K562 (cell line): ENCODE results near the gene RHEBL1. TPM values are rescaled to one million over a fixed set of nuclear protein-coding genes. Genes with fewer than 3 reads are reported as not detected.
A peak's percentile ranks its signal among the peaks of the same experiment; 100 is the strongest.

Source experiments
- ATAC-seq: fragments of 200-7000 bp; cut with Tn5 transposase; 3 replicates; pipeline ENCODE4 v1.9.1; 2020; ENCODE audit warnings: moderate library complexity
- BruUV-seq: library from RNA; stranded (reverse); fragments of 400-500 nt; replicated peaks from 2 replicates; lab custom pipeline; 2021; lab: Mats Ljungman, UMichigan
- CTCF ChIA-PET: fragments of 300-600 bp; formaldehyde crosslinking; extraction: SDS; loops from one replicate; lab custom pipeline; 2021; ENCODE audit warnings: low intra/inter-chr PET ratio; lab: Yijun Ruan, JAX
- POLR2A ChIA-PET: fragments of 300-600, 350-650 bp; sonication (Branson Sonifier 250); formaldehyde crosslinking; extraction: SDS; loops from one replicate; lab custom pipeline; 2021; ENCODE audit warnings: antibody characterized with exemption, inconsistent platforms; lab: Yijun Ruan, JAX
- DNase-seq, 4 experiments: peaks; one replicate each; pipeline versions ENCODE4 v3.0.0 to v3.0.0-alpha.2; 2011 to 2018; ENCODE audit warnings: low spot score in 3 of 4, mixed read lengths in 3 of 4; ENCODE audit errors: extremely low read depth in 1 of 4
- FAIRE-seq: peaks from 2 replicates; lab custom pipeline; 2011; peaks lifted over from hg19 to GRCh38; lab: Jason Lieb, UNC
- H2AFZ ChIP-seq: 2 replicates; pipeline ENCODE4 v1.6.0; 2011; ENCODE audit warnings: low read depth, low read length, control low read depth, inconsistent platforms
- H3K27ac ChIP-seq: fragments of 200-600 bp; 3 replicates; pipeline ENCODE4 v1.8.0; 2011; ENCODE audit warnings: low read depth, mild to moderate bottlenecking, control low read depth, inconsistent platforms, low read length, moderate library complexity, mixed read lengths; ENCODE audit errors: extremely low read depth
- H3K27me3 ChIP-seq, 2 experiments: fragments of 300-600 bp in 1 of 2; 2 replicates in 1 of 2; 3 replicates in 1 of 2; pipeline versions ENCODE4 v1.6.0 to v1.8.0; 2011; ENCODE audit warnings: inconsistent platforms in 2 of 2, low read length in 2 of 2, mild to moderate bottlenecking in 1 of 2, mixed read lengths in 1 of 2, moderate library complexity in 1 of 2; ENCODE audit not compliant: control insufficient read depth in 2 of 2, insufficient read depth in 2 of 2
- H3K36me3 ChIP-seq: fragments of 300-600 bp; 3 replicates; pipeline ENCODE4 v1.8.0; 2011; ENCODE audit warnings: mild to moderate bottlenecking, low read length, inconsistent platforms; ENCODE audit not compliant: control insufficient read depth, insufficient read depth
- H3K4me1 ChIP-seq, 2 experiments: fragments of 200-600 bp in 1 of 2; replicated peaks in 1 of 2; 2 replicates in 1 of 2; 3 replicates in 1 of 2; pipeline versions ENCODE4 v1.5.1 to v1.8.0; 2011; ENCODE audit warnings: inconsistent platforms in 2 of 2, low read length in 2 of 2, mild to moderate bottlenecking in 1 of 2, mixed read lengths in 1 of 2, moderate library complexity in 1 of 2; ENCODE audit not compliant: control insufficient read depth in 2 of 2, insufficient read depth in 2 of 2
- H3K4me2 ChIP-seq: 2 replicates; pipeline ENCODE4 v1.6.1; 2011; ENCODE audit warnings: low read length, control low read depth, inconsistent platforms, mixed read lengths; ENCODE audit not compliant: insufficient read depth
- H3K4me3 ChIP-seq: fragments of 200-600 bp; sonication (generic), shearing (Covaris generic); 2 replicates; pipeline ENCODE4 v1.5.1; 2016; ENCODE audit warnings: control low read depth, inconsistent platforms
- H3K79me2 ChIP-seq: fragments of 200-600 bp; 3 replicates; pipeline ENCODE4 v1.8.0; 2011; ENCODE audit warnings: low read length, inconsistent platforms; ENCODE audit not compliant: control insufficient read depth, insufficient read depth
- H3K9ac ChIP-seq, 2 experiments: 2 replicates each; pipeline versions ENCODE4 v1.6.0 to v1.6.1; 2011; ENCODE audit warnings: low read depth in 2 of 2, low read length in 2 of 2, control low read depth in 1 of 2, inconsistent platforms in 1 of 2, mild to moderate bottlenecking in 1 of 2, mixed read lengths in 1 of 2; ENCODE audit not compliant: insufficient read depth in 1 of 2
- H3K9me1 ChIP-seq: one replicate; pipeline ENCODE4 v1.6.0; 2011; ENCODE audit warnings: inconsistent platforms, mild to moderate bottlenecking, low read length, moderate library complexity; ENCODE audit not compliant: control insufficient read depth, insufficient read depth
- H3K9me3 ChIP-seq: replicated peaks from 2 replicates; pipeline ENCODE4 v1.5.1; 2011; ENCODE audit warnings: low read depth, low read length, inconsistent platforms; ENCODE audit not compliant: control insufficient read depth, insufficient read depth
- H4K20me1 ChIP-seq: replicated peaks from 2 replicates; pipeline ENCODE4 v1.6.1; 2011; ENCODE audit warnings: low read length, inconsistent platforms, mixed read lengths; ENCODE audit not compliant: control insufficient read depth, insufficient read depth
- DACH1 ChIP-seq: fragments of 450-650 bp; IDR thresholded peaks from 2 replicates; pipeline ENCODE4 v1.6.1; 2018; ENCODE audit not compliant: partially characterized antibody
- GATAD2A ChIP-seq: fragments of 450-650 bp; IDR thresholded peaks from 2 replicates; pipeline ENCODE4 v1.6.1; 2017
- HMG20A ChIP-seq: fragments of 450-650 bp; formaldehyde crosslinking; conservative IDR thresholded peaks from 2 replicates; pipeline ENCODE4 v1.4.0; 2020; ENCODE audit warnings: mild to moderate bottlenecking, mixed read lengths
- HNRNPUL1 ChIP-seq: fragments of 200-400 bp; formaldehyde crosslinking; IDR thresholded peaks from 2 replicates; pipeline ENCODE4 v1.6.1; 2017; ENCODE audit warnings: low read length
- MXI1 ChIP-seq: IDR thresholded peaks from 2 replicates; pipeline ENCODE4 v1.6.1; 2011; ENCODE audit warnings: low read depth, mild to moderate bottlenecking, improper control_type of control experiment, low read length
- NFATC3 ChIP-seq: fragments of 450-650 bp; IDR thresholded peaks from 2 replicates; pipeline ENCODE4 v1.6.1; 2017; ENCODE audit warnings: mild to moderate bottlenecking
- TCF7 ChIP-seq: sonication (generic); IDR thresholded peaks from 2 replicates; pipeline ENCODE4 v1.6.1; 2016; ENCODE audit warnings: antibody characterized with exemption, borderline replicate concordance
- WGBS: fragments of 100-300 bp; shearing (Covaris generic); methylation state at CpG from one replicate; pipeline ENCODE4 v1.1.6; 2016; ENCODE audit warnings: low coverage, mixed read lengths; ENCODE audit not compliant: insufficient coverage; ENCODE audit errors: missing lambda C conversion rate; 5-methylcytosine and 5-hydroxymethylcytosine counted together
- in situ Hi-C: fragments of 300-500 bp; cut with MboI; formaldehyde crosslinking; loops from 4 replicates; pipeline ENCODE4 v1.15.0; 2018; ENCODE audit warnings: inconsistent platforms, mixed read lengths
- intact Hi-C: fragments of 100-400 bp; cut with micrococcal nuclease; formaldehyde crosslinking; loops from 2 replicates; pipeline ENCODE4 v1.14.2; 2022
- polyA plus RNA-seq, 8 experiments: library from polyadenylated mRNA; depleted of rRNA in 4 of 8; stranded (reverse) in 5 of 8; unstranded in 3 of 8; fragments of >200 nt; fragmentation: Nextera tagmentation in 2 of 8; fragmentation: Illumina TruSeq in 1 of 8; extraction: Ambion mirVana in 2 of 8; extraction: Trizol in 1 of 8; gene quantifications; 2 replicates each; pipeline versions ENCODE4 v1.2.1 to v1.2.3, GENCODE V29; 2011 to 2014; ENCODE audit warnings: inconsistent platforms in 1 of 8, missing spikeins in 1 of 8
- total RNA-seq, 7 experiments: library from RNA; depleted of rRNA in 6 of 7; stranded (reverse); fragments of >200 nt in 6 of 7; fragmentation: Illumina TruSeq in 2 of 7; extraction: Trizol in 2 of 7; gene quantifications; 2 replicates each; pipeline versions ENCODE4 v1.2.1 to v1.2.3, GENCODE V29; 2011 to 2021; ENCODE audit warnings: low replicate concordance in 1 of 7
- TF ChIP-seq, protein P1 (sequence below): fragments of 450-650 bp; IDR thresholded peaks from 2 replicates; pipeline ENCODE4 v1.6.1; 2017; ENCODE audit warnings: antibody characterized with exemption
- TF ChIP-seq, protein P2 (sequence below): fragments of 450-650 bp; IDR thresholded peaks from 2 replicates; pipeline ENCODE4 v1.6.1; 2017; ENCODE audit warnings: antibody characterized with exemption, mild to moderate bottlenecking
- TF ChIP-seq, protein P3 (sequence below): fragments of 200-800 bp; sonication (Bioruptor generic); IDR thresholded peaks from 2 replicates; pipeline ENCODE4 v1.6.1; 2017; ENCODE audit warnings: missing genetic modification characterization, missing compliant biosample characterization

RHEBL1 gene
- total and polyA plus RNA-seq, 9 of the 15 experiments (the other 6 are each of a cell fraction or from before 2014, with no cell fraction given) = 4.3 to 36.1 (median 8.2) TPM

- Histone ChIP-seq H4K20me1 (no peaks in the 10 kb centered on the region), H3K4me1 (no peaks in the 10 kb centered on the region), H3K27ac (no peak overlapping the region), H3K4me2 (no peak overlapping the region), H3K9me1 (no peaks in the 10 kb centered on the region), H3K4me3 (no peak overlapping the region), H3K36me3 (no peaks in the 10 kb centered on the region)
- ATAC-seq = peak; percentile 25; the same call in 1 of the 3 replicates
- TF ChIP-seq TCF7 (no peak), DACH1 (no peak), HMG20A (CRISPR knock-in tag) (no peak), HNRNPUL1 (no peak), MXI1 (no peak), GATAD2A (no peak), NFATC3 (no peak)
- TF ChIP-seq, protein P1, sequence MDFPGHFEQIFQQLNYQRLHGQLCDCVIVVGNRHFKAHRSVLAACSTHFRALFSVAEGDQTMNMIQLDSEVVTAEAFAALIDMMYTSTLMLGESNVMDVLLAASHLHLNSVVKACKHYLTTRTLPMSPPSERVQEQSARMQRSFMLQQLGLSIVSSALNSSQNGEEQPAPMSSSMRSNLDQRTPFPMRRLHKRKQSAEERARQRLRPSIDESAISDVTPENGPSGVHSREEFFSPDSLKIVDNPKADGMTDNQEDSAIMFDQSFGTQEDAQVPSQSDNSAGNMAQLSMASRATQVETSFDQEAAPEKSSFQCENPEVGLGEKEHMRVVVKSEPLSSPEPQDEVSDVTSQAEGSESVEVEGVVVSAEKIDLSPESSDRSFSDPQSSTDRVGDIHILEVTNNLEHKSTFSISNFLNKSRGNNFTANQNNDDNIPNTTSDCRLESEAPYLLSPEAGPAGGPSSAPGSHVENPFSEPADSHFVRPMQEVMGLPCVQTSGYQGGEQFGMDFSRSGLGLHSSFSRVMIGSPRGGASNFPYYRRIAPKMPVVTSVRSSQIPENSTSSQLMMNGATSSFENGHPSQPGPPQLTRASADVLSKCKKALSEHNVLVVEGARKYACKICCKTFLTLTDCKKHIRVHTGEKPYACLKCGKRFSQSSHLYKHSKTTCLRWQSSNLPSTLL = no peak
- TF ChIP-seq, protein P2, sequence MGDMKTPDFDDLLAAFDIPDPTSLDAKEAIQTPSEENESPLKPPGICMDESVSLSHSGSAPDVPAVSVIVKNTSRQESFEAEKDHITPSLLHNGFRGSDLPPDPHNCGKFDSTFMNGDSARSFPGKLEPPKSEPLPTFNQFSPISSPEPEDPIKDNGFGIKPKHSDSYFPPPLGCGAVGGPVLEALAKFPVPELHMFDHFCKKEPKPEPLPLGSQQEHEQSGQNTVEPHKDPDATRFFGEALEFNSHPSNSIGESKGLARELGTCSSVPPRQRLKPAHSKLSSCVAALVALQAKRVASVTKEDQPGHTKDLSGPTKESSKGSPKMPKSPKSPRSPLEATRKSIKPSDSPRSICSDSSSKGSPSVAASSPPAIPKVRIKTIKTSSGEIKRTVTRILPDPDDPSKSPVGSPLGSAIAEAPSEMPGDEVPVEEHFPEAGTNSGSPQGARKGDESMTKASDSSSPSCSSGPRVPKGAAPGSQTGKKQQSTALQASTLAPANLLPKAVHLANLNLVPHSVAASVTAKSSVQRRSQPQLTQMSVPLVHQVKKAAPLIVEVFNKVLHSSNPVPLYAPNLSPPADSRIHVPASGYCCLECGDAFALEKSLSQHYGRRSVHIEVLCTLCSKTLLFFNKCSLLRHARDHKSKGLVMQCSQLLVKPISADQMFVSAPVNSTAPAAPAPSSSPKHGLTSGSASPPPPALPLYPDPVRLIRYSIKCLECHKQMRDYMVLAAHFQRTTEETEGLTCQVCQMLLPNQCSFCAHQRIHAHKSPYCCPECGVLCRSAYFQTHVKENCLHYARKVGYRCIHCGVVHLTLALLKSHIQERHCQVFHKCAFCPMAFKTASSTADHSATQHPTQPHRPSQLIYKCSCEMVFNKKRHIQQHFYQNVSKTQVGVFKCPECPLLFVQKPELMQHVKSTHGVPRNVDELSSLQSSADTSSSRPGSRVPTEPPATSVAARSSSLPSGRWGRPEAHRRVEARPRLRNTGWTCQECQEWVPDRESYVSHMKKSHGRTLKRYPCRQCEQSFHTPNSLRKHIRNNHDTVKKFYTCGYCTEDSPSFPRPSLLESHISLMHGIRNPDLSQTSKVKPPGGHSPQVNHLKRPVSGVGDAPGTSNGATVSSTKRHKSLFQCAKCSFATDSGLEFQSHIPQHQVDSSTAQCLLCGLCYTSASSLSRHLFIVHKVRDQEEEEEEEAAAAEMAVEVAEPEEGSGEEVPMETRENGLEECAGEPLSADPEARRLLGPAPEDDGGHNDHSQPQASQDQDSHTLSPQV = no peak
- TF ChIP-seq, protein P3, sequence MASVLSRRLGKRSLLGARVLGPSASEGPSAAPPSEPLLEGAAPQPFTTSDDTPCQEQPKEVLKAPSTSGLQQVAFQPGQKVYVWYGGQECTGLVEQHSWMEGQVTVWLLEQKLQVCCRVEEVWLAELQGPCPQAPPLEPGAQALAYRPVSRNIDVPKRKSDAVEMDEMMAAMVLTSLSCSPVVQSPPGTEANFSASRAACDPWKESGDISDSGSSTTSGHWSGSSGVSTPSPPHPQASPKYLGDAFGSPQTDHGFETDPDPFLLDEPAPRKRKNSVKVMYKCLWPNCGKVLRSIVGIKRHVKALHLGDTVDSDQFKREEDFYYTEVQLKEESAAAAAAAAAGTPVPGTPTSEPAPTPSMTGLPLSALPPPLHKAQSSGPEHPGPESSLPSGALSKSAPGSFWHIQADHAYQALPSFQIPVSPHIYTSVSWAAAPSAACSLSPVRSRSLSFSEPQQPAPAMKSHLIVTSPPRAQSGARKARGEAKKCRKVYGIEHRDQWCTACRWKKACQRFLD = no peak
- TF ChIP-seq, all 486 proteins: peak for 0
- WGBS = 8% methylated on average over 1 of the region's 1 CpG
- intact Hi-C loops = no loop called here
- in situ Hi-C loops = no loop called here
- Histone ChIP-seq H3K9me3 (no peaks in the 10 kb centered on the region), H2AFZ (no peak overlapping the region), H3K9ac (0 out of 4 replicates have a peak overlapping the region, but pooled peaks of 1 of the 2 experiments have one; percentile 1), H3K27me3 (no peaks in the 10 kb centered on the region), H3K79me2 (no peaks in the 10 kb centered on the region)
- ChIA-PET POLR2A (interaction anchor here (1.0 to 2.0 kb wide), 2 partner anchors 16 to 52 kb away, joined by 3 to 7 read pairs; partner anchors contain the start of gene TUBA1B), CTCF (no interaction called here)
- no peak for DNase-seq
- no peak for FAIRE-seq
- no TSS peak for BruUV-seq
Measured at GRCh38 chr12:49079793-49080192, 10.0 kb upstream of the RHEBL1 start.
